ENCODE results near the gene CPA5. TPM values are rescaled to one million over a fixed set of nuclear protein-coding genes. Genes with fewer than 3 reads are reported as not detected.
"Not testable (repeated sequence)": the region's sequence is repeated elsewhere in the genome, so short reads cannot be mapped to it uniquely, and the experiment has no call there.

CPA5 gene
- total RNA-seq, 2 donors from 2014 or later: not detected

- Histone ChIP-seq H3K4me3 (ENCODE audit: low read length) (no peak overlapping the region), H3K27ac (ENCODE audit: low read depth, low read length) (no peak overlapping the region), H3K4me1 (ENCODE audit: control insufficient read depth, insufficient read depth, low read length) (no peaks in the 10 kb centered on the region), H3K36me3 (ENCODE audit: control insufficient read depth, insufficient read depth, low read length) (no peaks in the 10 kb centered on the region), H3K9me3 (ENCODE audit: control insufficient read depth, low read length) (no peaks in the 10 kb centered on the region), H3K27me3 (ENCODE audit: control insufficient read depth, insufficient read depth, low read length, poor library complexity, severe bottlenecking) (no peaks in the 10 kb centered on the region), H3K9ac (ENCODE audit: extremely low read depth, low read length, poor library complexity, severe bottlenecking) (no peak overlapping the region)
- Mint-ChIP-seq H3K27me3 (ENCODE audit: insufficient read depth) (peaks cover 4% of the 10 kb centered on the region), H3K4me1 (no peaks in the 10 kb centered on the region), H3K9me3 (no peaks in the 10 kb centered on the region), H3K4me3 (no peak overlapping the region), H3K36me3 (ENCODE audit: low read depth) (no peaks in the 10 kb centered on the region), H3K27ac (no peak overlapping the region)
- WGBS, 2 experiments (ENCODE audit: insufficient coverage in 1 of 2, insufficient read length in 1 of 2): 100% methylated on average over 1 of the region's 1 CpG
- no peak for TF ChIP-seq CTCF (conservative IDR thresholded peaks at IDR 0.05)
- DNase-seq: no peak
These were observed 25.1 kb upstream of the CPA5 start for GRCh38 chr7:130319541-130319940.

GRCh38 chr7:130321542-130322229, 22.9 kb upstream of the CPA5 start:
- H3K36me3 Mint-ChIP-seq (ENCODE audit: low read depth); H3K27me3 ChIP-seq (ENCODE audit: control insufficient read depth, insufficient read depth, low read length, poor library complexity, severe bottlenecking); H3K27ac ChIP-seq (ENCODE audit: low read depth, low read length); H3K9me3 ChIP-seq (ENCODE audit: control insufficient read depth, low read length); H3K27ac Mint-ChIP-seq; H3K27me3 Mint-ChIP-seq (ENCODE audit: insufficient read depth); H3K36me3 ChIP-seq (ENCODE audit: control insufficient read depth, insufficient read depth, low read length); H3K4me3 ChIP-seq (ENCODE audit: low read length); H3K4me1 Mint-ChIP-seq; DNase-seq; H3K9me3 Mint-ChIP-seq; H3K4me3 Mint-ChIP-seq; H3K9ac ChIP-seq (ENCODE audit: extremely low read depth, low read length, poor library complexity, severe bottlenecking); H3K4me1 ChIP-seq (ENCODE audit: control insufficient read depth, insufficient read depth, low read length): not testable (repeated sequence)
- 92 to 95% methylated on average over 2 of the region's 3 CpGs for WGBS, 2 experiments (ENCODE audit: insufficient coverage in 1 of 2, insufficient read length in 1 of 2)

GRCh38 chr7:130322615-130323014, 22.0 kb upstream of the CPA5 start:
- Histone ChIP-seq H3K9ac (ENCODE audit: extremely low read depth, low read length, poor library complexity, severe bottlenecking) (no peak overlapping the region), H3K4me1 (ENCODE audit: control insufficient read depth, insufficient read depth, low read length) (no peaks in the 10 kb centered on the region), H3K4me3 (ENCODE audit: low read length) (no peak overlapping the region), H3K27ac (ENCODE audit: low read depth, low read length) (no peak overlapping the region), H3K36me3 (ENCODE audit: control insufficient read depth, insufficient read depth, low read length) (no peaks in the 10 kb centered on the region), H3K9me3 (ENCODE audit: control insufficient read depth, low read length) (no peaks in the 10 kb centered on the region), H3K27me3 (ENCODE audit: control insufficient read depth, insufficient read depth, low read length, poor library complexity, severe bottlenecking) (no peaks in the 10 kb centered on the region)
- DNase-seq: no peak
- no peak overlapping the region for H3K4me3 Mint-ChIP-seq
- H3K9me3 Mint-ChIP-seq: no peaks in the 10 kb centered on the region
- 89 to 98% methylated on average over 7 of the region's 7 CpGs for WGBS, 2 experiments (ENCODE audit: insufficient coverage in 1 of 2, insufficient read length in 1 of 2)
- H3K27me3 Mint-ChIP-seq (ENCODE audit: insufficient read depth): peaks cover 4% of the 10 kb centered on the region
- H3K36me3 Mint-ChIP-seq (ENCODE audit: low read depth): no peaks in the 10 kb centered on the region
- no peaks in the 10 kb centered on the region for H3K4me1 Mint-ChIP-seq
- TF ChIP-seq CTCF (conservative IDR thresholded peaks at IDR 0.05): no peak
- H3K27ac Mint-ChIP-seq: no peak overlapping the region

All from endodermal cell (in vitro differentiated cells).